Measurements from ENCODE around the gene ST6GALNAC3. TPM values are rescaled to one million over a fixed set of nuclear protein-coding genes. Genes with fewer than 3 reads are reported as not detected.
A peak's percentile ranks its signal among the peaks of the same experiment; 100 is the strongest.

The ST6GALNAC3 gene
- total RNA-seq, 4 donors from 2014 or later = 1.00 to 5.7 (median 1.9) TPM; not detected in 1

- in situ Hi-C loops (cut with MboI; ENCODE audit: low pct_ligation_motif_present in 1 of 4, low pct_unique_long_range_greater_than_20kb in 1 of 4, low sequenced_read_pairs in 3 of 4) = loop anchor here (25.0 kb wide), 1 partner anchor 983 kb away; no protein-coding TSS in a partner anchor
- Histone ChIP-seq H3K27me3 (no peaks in the 10 kb centered on the region), H3K36me3 (no peaks in the 10 kb centered on the region), H3K27ac (no peak overlapping the region), H3K4me1 (peaks cover 0 to 11% (median 2%) of the 10 kb centered on the region in 4 donors), H3K4me3 (no peak overlapping the region), H3K9me3 (no peaks in the 10 kb centered on the region)
- 83 to 84% methylated on average over 2 to 8 of the region's 8 CpGs for WGBS, 2 donors (ENCODE audit: low coverage in 1 of 2)
- DNase-seq = no peak
- TF ChIP-seq POLR2AphosphoS5 (IDR thresholded peaks at IDR 0.05) (no peak), POLR2A (IDR thresholded peaks at IDR 0.05) (no peak), EP300 (IDR thresholded peaks at IDR 0.05; ENCODE audit: low read depth) (no peak), CTCF (IDR thresholded peaks at IDR 0.05) (no peak)
- intact Hi-C loops (cut with DNase I; ENCODE audit: low total_unique reads) = loop anchor here (10.0 kb wide), 1 partner anchor 971 kb away; no protein-coding TSS in a partner anchor
Measured at GRCh38 chr1:76153841-76154205, 79.3 kb downstream of the ST6GALNAC3 start.

- peak; percentile 90 to 97 (median 95) for TF ChIP-seq CTCF (IDR thresholded peaks at IDR 0.05)
- TF ChIP-seq POLR2A (IDR thresholded peaks at IDR 0.05) = no peak
- no peak for TF ChIP-seq EP300 (IDR thresholded peaks at IDR 0.05; ENCODE audit: low read depth)
- no peak for TF ChIP-seq POLR2AphosphoS5 (IDR thresholded peaks at IDR 0.05)
- Histone ChIP-seq H3K36me3 (no peaks in the 10 kb centered on the region), H3K4me1 (peaks cover 0 to 11% (median 2%) of the 10 kb centered on the region in 4 donors), H3K27me3 (no peaks in the 10 kb centered on the region), H3K27ac (peak overlapping the region; percentile 14 to 61 (median 50)), H3K9me3 (no peaks in the 10 kb centered on the region), H3K4me3 (peak overlapping the region in 3 of 4 donors; percentile 10 to 43 (median 16))
- WGBS, 2 donors (ENCODE audit: low coverage in 1 of 2) = 0 to 16% methylated on average over 3 to 17 of the region's 17 CpGs
- intact Hi-C loops (cut with DNase I; ENCODE audit: low total_unique reads) (loop anchor here (10.0 kb wide), 1 partner anchor 970 kb away; no protein-coding TSS in a partner anchor), in situ Hi-C loops (cut with MboI; ENCODE audit: low pct_ligation_motif_present in 1 of 4, low pct_unique_long_range_greater_than_20kb in 1 of 4, low sequenced_read_pairs in 3 of 4) (loop anchor here (25.0 kb wide), 1 partner anchor 983 kb away; no protein-coding TSS in a partner anchor)
- DNase-seq = peak; percentile 79
Measured at GRCh38 chr1:76154206-76154956, 79.8 kb downstream of the ST6GALNAC3 start.

- Histone ChIP-seq H3K27me3 (no peaks in the 10 kb centered on the region), H3K4me3 (no peak overlapping the region), H3K9me3 (no peaks in the 10 kb centered on the region), H3K4me1 (peaks cover 0 to 11% (median 2%) of the 10 kb centered on the region in 4 donors), H3K36me3 (no peaks in the 10 kb centered on the region), H3K27ac (no peak overlapping the region)
- 81 to 92% methylated on average over 2 to 4 of the region's 4 CpGs for WGBS, 2 donors (ENCODE audit: low coverage in 1 of 2)
- intact Hi-C loops (cut with DNase I; ENCODE audit: low total_unique reads) = loop anchor here (10.0 kb wide), 1 partner anchor 968 kb away; no protein-coding TSS in a partner anchor
- no peak for DNase-seq
- in situ Hi-C loops (cut with MboI; ENCODE audit: low pct_ligation_motif_present in 1 of 4, low pct_unique_long_range_greater_than_20kb in 1 of 4, low sequenced_read_pairs in 3 of 4) = loop anchor here (25.0 kb wide), 1 partner anchor 980 kb away; no protein-coding TSS in a partner anchor
- no peak for TF ChIP-seq POLR2AphosphoS5 (IDR thresholded peaks at IDR 0.05)
- no peak for TF ChIP-seq EP300 (IDR thresholded peaks at IDR 0.05; ENCODE audit: low read depth)
- TF ChIP-seq POLR2A (IDR thresholded peaks at IDR 0.05) = no peak
- no peak for TF ChIP-seq CTCF (IDR thresholded peaks at IDR 0.05)
Measured at GRCh38 chr1:76156987-76157386, 82.4 kb downstream of the ST6GALNAC3 start.

GRCh38 chr1:76158126-76158525 is 83.6 kb downstream of the ST6GALNAC3 start:
- no peak overlapping the region for H3K4me3 ChIP-seq
- in situ Hi-C loops (cut with MboI; ENCODE audit: low pct_ligation_motif_present in 1 of 4, low pct_unique_long_range_greater_than_20kb in 1 of 4, low sequenced_read_pairs in 3 of 4) = loop anchor here (25.0 kb wide), 1 partner anchor 979 kb away; no protein-coding TSS in a partner anchor
- no peaks in the 10 kb centered on the region for H3K9me3 ChIP-seq
- intact Hi-C loops (cut with DNase I; ENCODE audit: low total_unique reads) = loop anchor here (10.0 kb wide), 1 partner anchor 967 kb away; no protein-coding TSS in a partner anchor
- DNase-seq = no peak
- no peak overlapping the region for H3K27ac ChIP-seq
- no peaks in the 10 kb centered on the region for H3K27me3 ChIP-seq
- 78 to 81% methylated on average over 4 of the region's 4 CpGs for WGBS, 2 donors (ENCODE audit: low coverage in 1 of 2)
- no peaks in the 10 kb centered on the region for H3K36me3 ChIP-seq
- TF ChIP-seq POLR2AphosphoS5 (IDR thresholded peaks at IDR 0.05) = no peak
- TF ChIP-seq CTCF (IDR thresholded peaks at IDR 0.05) = no peak
- no peak for TF ChIP-seq POLR2A (IDR thresholded peaks at IDR 0.05)
- TF ChIP-seq EP300 (IDR thresholded peaks at IDR 0.05; ENCODE audit: low read depth) = no peak
- peaks cover 0 to 11% (median 2%) of the 10 kb centered on the region in 4 donors for H3K4me1 ChIP-seq
